GM23248 (cell line): ENCODE measurements around the gene LRRC72.

Experiments used
- EZH2 ChIP-seq: fragments of 200-600 bp; sonication (generic); IDR thresholded peaks from 2 replicates; pipeline ENCODE4 v1.6.1; 2018; ENCODE audit warnings: antibody characterized with exemption, mild to moderate bottlenecking; ENCODE audit not compliant: insufficient read depth, poor library complexity, severe bottlenecking
- EZH2phosphoT487 ChIP-seq: fragments of 200-600 bp; sonication (generic); IDR thresholded peaks from 2 replicates; pipeline ENCODE4 v1.6.1; 2018; ENCODE audit warnings: antibody characterized with exemption, moderate library complexity, mild to moderate bottlenecking, low read depth; ENCODE audit not compliant: insufficient read depth

DNA sequence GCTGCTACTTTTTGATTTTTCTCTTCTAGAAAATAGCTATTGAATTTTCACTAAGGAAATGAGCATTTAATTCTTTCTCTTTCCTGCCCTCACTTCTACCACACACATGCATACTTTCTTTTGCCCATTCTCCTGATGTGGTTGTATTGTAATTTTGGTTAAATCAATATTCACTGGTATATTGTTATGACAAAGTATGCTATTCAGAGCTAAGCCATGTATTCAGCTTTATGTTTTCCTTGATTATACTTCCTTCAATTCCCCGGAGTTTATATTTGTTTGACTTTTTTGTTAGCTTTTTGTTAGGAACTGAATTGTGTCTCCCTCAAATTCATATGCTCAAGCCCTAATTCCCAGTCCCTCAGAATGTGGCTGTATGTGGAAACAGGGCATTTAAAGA, 24.0 kb downstream of the LRRC72 start:
- TF ChIP-seq EZH2 (no peak), EZH2phosphoT487 (no peak)
